ENCODE results near the gene UBL5.
"Not testable (repeated sequence)": the region's sequence is repeated elsewhere in the genome, so short reads cannot be mapped to it uniquely, and the experiment has no call there.

UBL5 gene

DNA sequence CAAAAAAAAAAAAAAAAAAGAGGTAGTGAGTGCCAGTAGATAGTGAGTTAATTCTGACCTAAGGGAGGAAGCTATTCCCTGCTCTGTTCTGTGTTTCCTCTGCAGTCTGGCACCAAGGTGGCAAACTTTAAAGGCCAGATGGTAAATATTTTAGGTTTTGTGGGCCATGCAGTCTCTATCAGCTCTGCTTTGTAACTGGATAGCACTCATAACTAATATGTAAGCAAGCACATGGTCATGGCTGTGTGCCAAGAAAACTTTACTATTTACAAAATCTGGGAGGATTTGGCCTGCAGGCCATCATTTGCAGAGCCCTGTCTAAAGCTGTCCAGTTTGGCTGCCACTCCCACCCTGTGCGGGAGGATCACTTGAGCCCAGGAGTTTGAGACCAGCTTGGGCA is 11.7 kb downstream of the UBL5 start:
- peaks cover 31% of the 10 kb centered on the region; the same call in 1 of the 2 replicates for H3K79me2 ChIP-seq (ENCODE audit: insufficient read depth, low read depth)
- H2AFZ ChIP-seq (ENCODE audit: low read depth) = no peak overlapping the region
- H3K4me2 ChIP-seq = no peak overlapping the region
- no peak overlapping the region for H3K9ac ChIP-seq
- H3K27me3 ChIP-seq (ENCODE audit: insufficient read depth, low read depth) = no peaks in the 10 kb centered on the region
- H3K4me3 ChIP-seq (IDR thresholded peaks at IDR 0.05; ENCODE audit: insufficient read depth, low read depth, low read length) = no peak overlapping the region
- TF ChIP-seq, protein P1, sequence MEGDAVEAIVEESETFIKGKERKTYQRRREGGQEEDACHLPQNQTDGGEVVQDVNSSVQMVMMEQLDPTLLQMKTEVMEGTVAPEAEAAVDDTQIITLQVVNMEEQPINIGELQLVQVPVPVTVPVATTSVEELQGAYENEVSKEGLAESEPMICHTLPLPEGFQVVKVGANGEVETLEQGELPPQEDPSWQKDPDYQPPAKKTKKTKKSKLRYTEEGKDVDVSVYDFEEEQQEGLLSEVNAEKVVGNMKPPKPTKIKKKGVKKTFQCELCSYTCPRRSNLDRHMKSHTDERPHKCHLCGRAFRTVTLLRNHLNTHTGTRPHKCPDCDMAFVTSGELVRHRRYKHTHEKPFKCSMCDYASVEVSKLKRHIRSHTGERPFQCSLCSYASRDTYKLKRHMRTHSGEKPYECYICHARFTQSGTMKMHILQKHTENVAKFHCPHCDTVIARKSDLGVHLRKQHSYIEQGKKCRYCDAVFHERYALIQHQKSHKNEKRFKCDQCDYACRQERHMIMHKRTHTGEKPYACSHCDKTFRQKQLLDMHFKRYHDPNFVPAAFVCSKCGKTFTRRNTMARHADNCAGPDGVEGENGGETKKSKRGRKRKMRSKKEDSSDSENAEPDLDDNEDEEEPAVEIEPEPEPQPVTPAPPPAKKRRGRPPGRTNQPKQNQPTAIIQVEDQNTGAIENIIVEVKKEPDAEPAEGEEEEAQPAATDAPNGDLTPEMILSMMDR (conservative IDR thresholded peaks at IDR 0.05; ENCODE audit: low read depth, low read length) = no peak
- no peaks in the 10 kb centered on the region for H4K20me1 ChIP-seq (ENCODE audit: insufficient read depth)
- H3K27ac ChIP-seq = no peak overlapping the region
- peaks cover 7% of the 10 kb centered on the region; the same call in 1 of the 2 replicates for H3K36me3 ChIP-seq (ENCODE audit: insufficient read depth)
- peaks cover 6% of the 10 kb centered on the region for H3K4me1 ChIP-seq (ENCODE audit: low read depth, poor library complexity, severe bottlenecking)

DNA sequence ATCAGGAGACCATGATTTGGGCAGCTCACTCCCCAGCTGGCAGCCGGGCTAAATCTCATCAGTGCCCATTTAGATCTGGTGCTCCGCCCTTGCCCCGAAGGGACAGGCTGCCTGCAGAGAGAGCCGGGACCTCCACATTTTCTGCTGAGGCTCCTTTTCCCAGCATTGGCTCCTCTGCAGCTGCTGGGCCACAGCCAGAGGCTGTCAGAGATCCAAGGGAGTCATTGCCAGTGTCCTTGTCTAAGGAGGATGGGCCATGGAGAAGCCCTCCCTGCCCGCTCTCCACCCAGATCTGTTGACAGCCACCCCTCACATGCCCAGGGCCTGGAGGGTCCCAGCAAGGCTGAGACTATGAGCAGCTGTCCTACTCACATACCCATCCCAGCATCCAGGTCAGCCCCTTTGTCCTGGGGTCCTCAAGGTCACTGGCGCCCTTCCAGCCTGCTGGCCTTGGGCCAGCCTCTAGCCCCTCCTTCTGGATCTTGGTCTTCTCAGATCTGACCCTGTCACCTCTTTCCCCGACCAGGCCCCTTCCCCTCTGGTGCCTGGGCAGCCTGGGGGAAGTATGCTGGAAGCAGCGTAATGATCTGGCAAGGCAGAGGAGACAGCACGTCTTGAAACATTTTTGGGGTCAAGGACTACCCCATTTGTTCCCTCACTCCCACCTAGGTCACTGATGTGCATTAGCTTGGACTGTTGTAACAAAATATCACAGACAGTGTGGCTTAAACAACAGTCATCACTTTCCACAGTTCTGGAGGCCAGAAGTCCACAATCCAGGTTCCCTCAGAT is 15.3 kb downstream of the UBL5 start:
- no peak overlapping the region for H3K4me3 ChIP-seq (IDR thresholded peaks at IDR 0.05; ENCODE audit: insufficient read depth, low read depth, low read length)
- H3K36me3 ChIP-seq (ENCODE audit: insufficient read depth) = peaks cover 7% of the 10 kb centered on the region; the same call in 1 of the 2 replicates
- no peak overlapping the region for H2AFZ ChIP-seq (ENCODE audit: low read depth)
- no peak overlapping the region for H3K9ac ChIP-seq
- H3K27me3 ChIP-seq (ENCODE audit: insufficient read depth, low read depth) = no peaks in the 10 kb centered on the region
- H3K27ac ChIP-seq = no peak overlapping the region
- H3K4me1 ChIP-seq (ENCODE audit: low read depth, poor library complexity, severe bottlenecking) = no peaks in the 10 kb centered on the region
- 0 out of 2 replicates have a peak, but pooled peaks cover 6% of the 10 kb centered on the region for H3K79me2 ChIP-seq (ENCODE audit: insufficient read depth, low read depth)
- TF ChIP-seq, protein P1 (conservative IDR thresholded peaks at IDR 0.05; ENCODE audit: low read depth, low read length) = no peak
- H4K20me1 ChIP-seq (ENCODE audit: insufficient read depth) = no peaks in the 10 kb centered on the region
- no peak overlapping the region for H3K4me2 ChIP-seq

DNA sequence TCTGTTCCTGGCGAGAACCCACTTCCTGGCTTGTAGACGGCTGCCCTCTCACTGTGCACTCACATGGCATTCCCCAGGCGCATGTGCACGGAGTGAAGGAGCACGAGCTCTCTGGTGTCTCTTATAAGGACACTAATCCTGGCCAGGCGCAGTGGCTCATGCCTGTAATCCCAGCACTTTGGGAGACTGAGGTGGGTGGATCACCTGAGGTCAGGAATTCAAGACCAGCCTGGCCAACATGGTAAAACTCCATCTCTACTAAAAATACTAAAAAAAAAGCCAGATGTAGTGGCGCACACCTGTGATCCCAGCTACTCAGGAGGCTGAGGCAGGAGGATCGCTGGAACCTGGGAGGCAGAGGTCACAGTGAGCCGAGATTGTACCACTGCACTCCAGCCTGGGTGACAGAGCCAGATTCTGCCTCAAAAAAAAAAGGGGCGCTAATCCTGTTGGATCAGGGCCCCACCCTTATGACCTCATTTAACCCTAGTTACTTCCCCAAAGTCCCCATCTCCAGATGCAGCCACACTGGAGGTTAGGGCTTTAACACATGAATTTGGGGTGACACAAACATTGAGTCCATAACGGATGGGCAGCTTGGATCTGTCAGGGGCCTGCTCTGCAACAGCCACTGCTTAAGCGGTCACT is 16.0 kb downstream of the UBL5 start:
- H3K27ac ChIP-seq; H3K79me2 ChIP-seq (ENCODE audit: insufficient read depth, low read depth); H3K4me2 ChIP-seq; H3K36me3 ChIP-seq (ENCODE audit: insufficient read depth); H2AFZ ChIP-seq (ENCODE audit: low read depth); H3K9ac ChIP-seq; H3K27me3 ChIP-seq (ENCODE audit: insufficient read depth, low read depth); H3K4me1 ChIP-seq (ENCODE audit: low read depth, poor library complexity, severe bottlenecking); H4K20me1 ChIP-seq (ENCODE audit: insufficient read depth); H3K4me3 ChIP-seq (IDR thresholded peaks at IDR 0.05; ENCODE audit: insufficient read depth, low read depth, low read length): not testable (repeated sequence)

DNA sequence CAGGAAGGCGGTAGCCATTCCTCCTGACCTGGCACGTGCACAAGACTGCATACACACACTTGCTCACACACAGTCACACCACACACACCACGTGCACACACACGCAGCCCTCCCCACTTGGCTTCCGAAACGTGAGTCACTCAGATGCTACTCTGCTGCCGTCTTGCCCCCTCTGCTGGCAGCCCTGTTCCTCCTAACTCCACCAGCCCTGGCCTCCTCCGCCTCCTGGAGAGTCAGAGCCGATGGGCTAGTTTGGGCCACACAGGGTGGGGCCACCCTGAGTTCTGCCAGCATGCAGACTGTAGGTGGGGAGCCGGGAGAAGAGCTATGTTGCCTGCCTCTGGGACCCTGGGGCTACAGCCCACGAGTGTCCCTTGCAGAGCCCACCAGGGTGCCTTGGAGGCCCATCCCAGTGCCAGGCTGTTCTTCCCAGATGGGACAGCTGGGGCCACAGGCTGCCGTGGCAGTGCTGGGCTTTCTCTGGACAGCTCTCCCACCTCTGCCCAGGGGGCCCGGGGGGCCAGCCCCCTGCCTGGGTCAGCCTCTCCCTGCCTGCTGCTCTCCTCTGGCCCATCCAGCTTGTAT is 19.5 kb downstream of the UBL5 start:
- no peaks in the 10 kb centered on the region for H3K79me2 ChIP-seq (ENCODE audit: insufficient read depth, low read depth)
- H3K9ac ChIP-seq = no peak overlapping the region
- H3K4me2 ChIP-seq = no peak overlapping the region
- no peaks in the 10 kb centered on the region for H3K4me1 ChIP-seq (ENCODE audit: low read depth, poor library complexity, severe bottlenecking)
- H3K4me3 ChIP-seq (IDR thresholded peaks at IDR 0.05; ENCODE audit: insufficient read depth, low read depth, low read length) = no peak overlapping the region
- TF ChIP-seq, protein P1 (conservative IDR thresholded peaks at IDR 0.05; ENCODE audit: low read depth, low read length) = no peak
- no peaks in the 10 kb centered on the region for H3K27me3 ChIP-seq (ENCODE audit: insufficient read depth, low read depth)
- H3K36me3 ChIP-seq (ENCODE audit: insufficient read depth) = no peaks in the 10 kb centered on the region; the same call in 1 of the 2 replicates
- no peak overlapping the region for H2AFZ ChIP-seq (ENCODE audit: low read depth)
- H3K27ac ChIP-seq = no peak overlapping the region
- H4K20me1 ChIP-seq (ENCODE audit: insufficient read depth) = no peaks in the 10 kb centered on the region
